ENCODE data around the gene LRBA. TPM values are rescaled to one million over a fixed set of nuclear protein-coding genes. Genes with fewer than 3 reads are reported as not detected.

Gene LRBA
- total and polyA plus RNA-seq, 2 of the 4 experiments (the other 2 are of a cell fraction): 10.2 to 51.6 TPM

DNA sequence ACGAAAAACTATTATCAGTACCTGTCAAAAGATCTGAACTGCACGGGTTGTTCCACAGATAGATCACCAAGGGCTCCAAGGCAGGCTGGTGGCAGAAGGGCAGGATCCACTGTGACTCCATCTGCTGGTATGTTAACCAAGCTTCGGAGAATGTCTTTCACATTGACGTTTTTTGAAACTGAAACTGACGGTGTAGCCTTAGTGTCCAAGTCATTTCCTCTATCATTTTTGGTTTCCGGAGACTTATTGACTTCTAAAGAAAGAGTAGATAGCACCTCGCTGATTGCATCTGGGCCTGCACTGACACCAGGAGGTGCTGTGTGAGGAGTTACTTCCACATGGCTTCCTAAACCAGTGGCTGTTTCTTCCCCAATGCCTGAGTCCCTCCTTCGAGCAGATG lies 186.9 kb downstream of the LRBA start:
- Histone ChIP-seq H2BK15ac (ENCODE audit: low read depth, low read length) (no peak overlapping the region), H4K8ac (ENCODE audit: low read depth in 2 of 2, low read length in 2 of 2) (no peak overlapping the region), H3K56ac (ENCODE audit: extremely low read depth, insufficient read depth, low read length) (no peak overlapping the region), H3K4ac (ENCODE audit: low read depth, low read length) (no peak overlapping the region), H2AK5ac (ENCODE audit: low read depth, low read length) (no peak overlapping the region), H3K9ac (ENCODE audit: low read depth, low read length) (no peak overlapping the region), H3K27me3 (ENCODE audit: control insufficient read depth, insufficient read depth, low read length) (no peaks in the 10 kb centered on the region), H3K9me1 (ENCODE audit: insufficient read depth, low read length) (no peaks in the 10 kb centered on the region), H3K9me3 (ENCODE audit: control insufficient read depth, insufficient read depth, low read length) (no peaks in the 10 kb centered on the region), H3K27ac (ENCODE audit: insufficient read depth, low read length) (no peak overlapping the region), H3K4me1 (ENCODE audit: control insufficient read depth, insufficient read depth, low read length) (no peaks in the 10 kb centered on the region), H2AK9ac (replicated peaks; ENCODE audit: low read depth, low read length, poor library complexity) (no peak overlapping the region), H3K23ac (ENCODE audit: low read depth, low read length) (no peak overlapping the region), H4K91ac (ENCODE audit: insufficient read depth, low read depth, low read length) (no peak overlapping the region), H2BK5ac (ENCODE audit: low read depth, low read length, poor library complexity, severe bottlenecking) (no peak overlapping the region), H2BK120ac (ENCODE audit: low read depth, low read length) (no peak overlapping the region), H3K4me3 (ENCODE audit: insufficient read depth, low read depth, low read length) (no peak overlapping the region), H4K20me1 (ENCODE audit: insufficient read depth, low read length) (no peaks in the 10 kb centered on the region), H3K14ac (replicated peaks; ENCODE audit: low read depth, low read length) (no peak overlapping the region), H4K5ac (ENCODE audit: low read depth, low read length) (no peak overlapping the region), H3K4me2 (ENCODE audit: low read depth, low read length) (no peak overlapping the region), H2AFZ (replicated peaks; ENCODE audit: low read length, poor library complexity) (no peak overlapping the region), H2BK20ac (ENCODE audit: low read depth, low read length) (no peak overlapping the region), H3K18ac (ENCODE audit: low read depth, low read length) (no peak overlapping the region), H3K36me3 (ENCODE audit: control insufficient read depth, insufficient read depth, low read length) (0 out of 2 replicates have a peak, but pooled peaks cover 2% of the 10 kb centered on the region), H3K79me1 (ENCODE audit: low read depth in 1 of 2, low read length in 2 of 2) (no peaks in the 10 kb centered on the region)
- DNase-seq (no peak), ATAC-seq (ENCODE audit: low read depth) (no peak)
- dilution Hi-C loops (cut with HindIII; ENCODE audit: low sequenced_read_pairs, unreplicated experiment): no loop called here
- ChIA-PET POLR2A (ENCODE audit: unreplicated experiment) (no interaction called here), CTCF (no interaction called here)
- TF ChIP-seq RCOR1 (IDR thresholded peaks at IDR 0.05; ENCODE audit: insufficient replicate concordance, low read length) (no peak), MXI1 (IDR thresholded peaks at IDR 0.05; ENCODE audit: borderline replicate concordance, low read depth, low read length) (no peak), CEBPB (IDR thresholded peaks at IDR 0.05; ENCODE audit: low read depth, low read length) (no peak), NFE2L2 (IDR thresholded peaks at IDR 0.05; ENCODE audit: low read depth, low read length) (no peak), ELK1 (IDR thresholded peaks at IDR 0.05; ENCODE audit: borderline replicate concordance, low read depth, low read length) (no peak), MAZ (IDR thresholded peaks at IDR 0.05; ENCODE audit: borderline replicate concordance, low read depth, low read length) (no peak), BHLHE40 (IDR thresholded peaks at IDR 0.05; ENCODE audit: low read depth, low read length) (no peak), CHD1 (IDR thresholded peaks at IDR 0.05; ENCODE audit: low read depth, low read length) (no peak), FOS (IDR thresholded peaks at IDR 0.05; ENCODE audit: low read depth, low read length) (no peak), RAD21 (IDR thresholded peaks at IDR 0.05; ENCODE audit: low read length) (no peak)
- TF ChIP-seq, protein P1, sequence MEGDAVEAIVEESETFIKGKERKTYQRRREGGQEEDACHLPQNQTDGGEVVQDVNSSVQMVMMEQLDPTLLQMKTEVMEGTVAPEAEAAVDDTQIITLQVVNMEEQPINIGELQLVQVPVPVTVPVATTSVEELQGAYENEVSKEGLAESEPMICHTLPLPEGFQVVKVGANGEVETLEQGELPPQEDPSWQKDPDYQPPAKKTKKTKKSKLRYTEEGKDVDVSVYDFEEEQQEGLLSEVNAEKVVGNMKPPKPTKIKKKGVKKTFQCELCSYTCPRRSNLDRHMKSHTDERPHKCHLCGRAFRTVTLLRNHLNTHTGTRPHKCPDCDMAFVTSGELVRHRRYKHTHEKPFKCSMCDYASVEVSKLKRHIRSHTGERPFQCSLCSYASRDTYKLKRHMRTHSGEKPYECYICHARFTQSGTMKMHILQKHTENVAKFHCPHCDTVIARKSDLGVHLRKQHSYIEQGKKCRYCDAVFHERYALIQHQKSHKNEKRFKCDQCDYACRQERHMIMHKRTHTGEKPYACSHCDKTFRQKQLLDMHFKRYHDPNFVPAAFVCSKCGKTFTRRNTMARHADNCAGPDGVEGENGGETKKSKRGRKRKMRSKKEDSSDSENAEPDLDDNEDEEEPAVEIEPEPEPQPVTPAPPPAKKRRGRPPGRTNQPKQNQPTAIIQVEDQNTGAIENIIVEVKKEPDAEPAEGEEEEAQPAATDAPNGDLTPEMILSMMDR (conservative IDR thresholded peaks at IDR 0.05; ENCODE audit: low read depth, low read length): no peak
- TF ChIP-seq, protein P2, sequence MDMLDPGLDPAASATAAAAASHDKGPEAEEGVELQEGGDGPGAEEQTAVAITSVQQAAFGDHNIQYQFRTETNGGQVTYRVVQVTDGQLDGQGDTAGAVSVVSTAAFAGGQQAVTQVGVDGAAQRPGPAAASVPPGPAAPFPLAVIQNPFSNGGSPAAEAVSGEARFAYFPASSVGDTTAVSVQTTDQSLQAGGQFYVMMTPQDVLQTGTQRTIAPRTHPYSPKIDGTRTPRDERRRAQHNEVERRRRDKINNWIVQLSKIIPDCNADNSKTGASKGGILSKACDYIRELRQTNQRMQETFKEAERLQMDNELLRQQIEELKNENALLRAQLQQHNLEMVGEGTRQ (IDR thresholded peaks at IDR 0.05; ENCODE audit: low read depth, low read length): no peak
- WGBS, 2 experiments (ENCODE audit: extremely low coverage in 2 of 2, insufficient read length in 1 of 2): 97% methylated on average over 4 of the region's 8 CpGs; no CpG with 5 or more reads in 1 of the 2 experiments
- in situ Hi-C loops (cut with MboI; ENCODE audit: low sequenced_read_pairs): no loop called here
- intact Hi-C loops (cut with micrococcal nuclease): no loop called here
- BruUV-seq (replicated peaks): no TSS peak
